HEK293 (cell line): Measurements from ENCODE around the gene RSPO1.

Experiments used
- CTCF ChIA-PET: fragments of 350-600 bp; formaldehyde crosslinking; extraction: SDS; loops from one replicate; lab custom pipeline; 2021; ENCODE audit warnings: antibody characterized with exemption; lab: Yijun Ruan, JAX
- POLR2A ChIA-PET: fragments of 300-600 bp; formaldehyde crosslinking; extraction: SDS; loops from one replicate; lab custom pipeline; 2020; ENCODE audit warnings: antibody characterized with exemption, inconsistent platforms; lab: Yijun Ruan, JAX
- H3K27ac ChIP-seq: fragments of 200-500 bp; sonication (Bioruptor generic); 2 replicates; pipeline ENCODE4 v1.5.1; 2014; ENCODE audit warnings: low read depth, low read length, control low read depth, inconsistent platforms; ENCODE audit errors: extremely low read depth
- H3K36me3 ChIP-seq, 2 experiments: fragments of 200-500 bp in 1 of 2; sonication (Bioruptor generic) in 1 of 2; 1 replicate in 1 of 2; 2 replicates in 1 of 2; pipeline ENCODE4 v1.5.1; 2014 to 2017; ENCODE audit warnings: inconsistent platforms in 2 of 2, low read length in 2 of 2; ENCODE audit not compliant: control insufficient read depth in 2 of 2, insufficient read depth in 1 of 2
- H3K4me1 ChIP-seq: fragments of 200-500 bp; sonication (Bioruptor generic); 2 replicates; pipeline ENCODE4 v1.5.1; 2014; ENCODE audit warnings: mild to moderate bottlenecking, low read length, inconsistent platforms; ENCODE audit not compliant: control insufficient read depth, insufficient read depth
- H3K4me3 ChIP-seq: 2 replicates; pipeline ENCODE4 v1.5.1; 2011; ENCODE audit warnings: low read depth, mild to moderate bottlenecking, control low read depth, low read length, moderate library complexity
- H3K9me3 ChIP-seq: fragments of 200-500 bp; sonication (Bioruptor generic); 2 replicates; pipeline ENCODE4 v1.5.1; 2014; ENCODE audit warnings: low read depth, low read length, inconsistent platforms; ENCODE audit not compliant: control insufficient read depth, insufficient read depth
- KLF9 ChIP-seq: fragments of 450-650 bp; formaldehyde crosslinking; IDR thresholded peaks from 2 replicates; pipeline ENCODE4 v1.5.1; 2016; ENCODE audit warnings: missing biosample characterization, missing genetic modification characterization, low read depth
- MYNN ChIP-seq: fragments of 450-650 bp; formaldehyde crosslinking; IDR thresholded peaks from 2 replicates; pipeline ENCODE4 v1.5.1; 2016; ENCODE audit warnings: missing biosample characterization, missing genetic modification characterization, borderline replicate concordance
- SP7 ChIP-seq: fragments of 450-650 bp; formaldehyde crosslinking; IDR thresholded peaks from 2 replicates; pipeline ENCODE4 v1.5.1; 2016; ENCODE audit warnings: missing biosample characterization, missing genetic modification characterization
- WT1 ChIP-seq: fragments of 450-650 bp; formaldehyde crosslinking; IDR thresholded peaks from 2 replicates; pipeline ENCODE4 v1.5.1; 2016; ENCODE audit warnings: missing biosample characterization, missing genetic modification characterization
- ZBTB17 ChIP-seq: fragments of 450-650 bp; formaldehyde crosslinking; IDR thresholded peaks from 2 replicates; pipeline ENCODE4 v1.5.1; 2016; ENCODE audit warnings: missing biosample characterization, missing genetic modification characterization
- ZFHX2 ChIP-seq: fragments of 450-650 bp; formaldehyde crosslinking; conservative IDR thresholded peaks from 2 replicates; pipeline ENCODE4 v1.5.1; 2016; ENCODE audit warnings: missing biosample characterization, missing genetic modification characterization
- ZFP69B ChIP-seq: fragments of 450-650 bp; formaldehyde crosslinking; IDR thresholded peaks from 2 replicates; pipeline ENCODE4 v1.5.1; 2016; ENCODE audit warnings: missing biosample characterization, missing genetic modification characterization
- ZNF175 ChIP-seq: fragments of 450-650 bp; formaldehyde crosslinking; IDR thresholded peaks from 2 replicates; pipeline ENCODE4 v1.5.1; 2016; ENCODE audit warnings: missing biosample characterization, missing genetic modification characterization
- ZNF23 ChIP-seq: fragments of 450-650 bp; formaldehyde crosslinking; IDR thresholded peaks from 2 replicates; pipeline ENCODE4 v1.5.1; 2016; ENCODE audit warnings: missing biosample characterization, missing genetic modification characterization, borderline replicate concordance
- ZNF292 ChIP-seq: fragments of 450-650 bp; formaldehyde crosslinking; IDR thresholded peaks from 2 replicates; pipeline ENCODE4 v1.5.1; 2016; ENCODE audit warnings: low read depth, missing biosample characterization, missing genetic modification characterization, borderline replicate concordance
- ZNF785 ChIP-seq: fragments of 450-650 bp; formaldehyde crosslinking; IDR thresholded peaks from 2 replicates; pipeline ENCODE4 v1.5.1; 2016; ENCODE audit warnings: missing biosample characterization, missing genetic modification characterization
- TF ChIP-seq, protein P1 (sequence below): fragments of 450-650 bp; formaldehyde crosslinking; IDR thresholded peaks from 2 replicates; pipeline ENCODE4 v1.5.1; 2017; ENCODE audit warnings: missing biosample characterization, missing genetic modification characterization
- TF ChIP-seq, protein P2 (sequence below): fragments of 450-650 bp; formaldehyde crosslinking; IDR thresholded peaks from 2 replicates; pipeline ENCODE4 v1.5.1; 2017; ENCODE audit warnings: missing biosample characterization, mild to moderate bottlenecking, missing genetic modification characterization, moderate library complexity
- TF ChIP-seq, protein P3 (sequence below): fragments of 450-650 bp; formaldehyde crosslinking; IDR thresholded peaks from 2 replicates; pipeline ENCODE4 v1.5.1; 2017; ENCODE audit warnings: missing biosample characterization, missing genetic modification characterization

Gene RSPO1

GRCh38 chr1:37570528-37571334 lies 64.0 kb downstream of the RSPO1 start:
- Histone ChIP-seq H3K27ac (no peak overlapping the region), H3K36me3 (peaks cover 31 to 100% of the 10 kb centered on the region in 2 experiments), H3K4me3 (no peak overlapping the region), H3K9me3 (no peaks in the 10 kb centered on the region), H3K4me1 (no peaks in the 10 kb centered on the region)
- TF ChIP-seq, protein P1, sequence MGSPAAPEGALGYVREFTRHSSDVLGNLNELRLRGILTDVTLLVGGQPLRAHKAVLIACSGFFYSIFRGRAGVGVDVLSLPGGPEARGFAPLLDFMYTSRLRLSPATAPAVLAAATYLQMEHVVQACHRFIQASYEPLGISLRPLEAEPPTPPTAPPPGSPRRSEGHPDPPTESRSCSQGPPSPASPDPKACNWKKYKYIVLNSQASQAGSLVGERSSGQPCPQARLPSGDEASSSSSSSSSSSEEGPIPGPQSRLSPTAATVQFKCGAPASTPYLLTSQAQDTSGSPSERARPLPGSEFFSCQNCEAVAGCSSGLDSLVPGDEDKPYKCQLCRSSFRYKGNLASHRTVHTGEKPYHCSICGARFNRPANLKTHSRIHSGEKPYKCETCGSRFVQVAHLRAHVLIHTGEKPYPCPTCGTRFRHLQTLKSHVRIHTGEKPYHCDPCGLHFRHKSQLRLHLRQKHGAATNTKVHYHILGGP (tag by site-specific recombination), result no peak
- TF ChIP-seq KLF9 (tag by site-specific recombination), result no peak
- TF ChIP-seq ZNF175, result no peak
- no peak for TF ChIP-seq ZNF785
- no peak for TF ChIP-seq ZFHX2 (tag by site-specific recombination)
- TF ChIP-seq ZFP69B (tag by site-specific recombination), result no peak
- TF ChIP-seq ZBTB17 (tag by site-specific recombination), result no peak
- no peak for TF ChIP-seq ZNF23 (tag by site-specific recombination)
- CTCF ChIA-PET, result no interaction called here
- POLR2A ChIA-PET, result no interaction called here

DNA sequence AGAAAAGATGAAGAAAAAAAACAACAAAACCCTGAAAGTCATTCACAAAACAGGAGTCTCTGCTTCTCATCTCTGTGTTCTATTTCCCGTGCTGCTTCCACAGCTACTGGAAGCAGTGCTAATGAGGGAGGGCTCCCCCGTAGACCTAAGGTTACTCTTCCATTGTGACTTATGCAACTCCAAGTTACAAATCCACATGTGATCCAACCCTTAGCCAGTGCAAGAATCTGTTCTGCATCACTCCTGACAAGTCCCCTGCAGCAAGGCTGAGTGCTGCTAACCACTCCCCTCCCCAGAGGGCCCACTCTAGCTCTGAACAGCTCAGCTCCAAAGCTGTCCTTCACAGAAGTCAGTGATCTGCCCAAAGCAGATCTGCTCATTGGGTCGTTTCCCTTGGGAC lies 67.7 kb downstream of the RSPO1 start:
- H3K4me1 ChIP-seq, result no peaks in the 10 kb centered on the region
- H3K4me3 ChIP-seq, result no peak overlapping the region
- TF ChIP-seq, protein P2, sequence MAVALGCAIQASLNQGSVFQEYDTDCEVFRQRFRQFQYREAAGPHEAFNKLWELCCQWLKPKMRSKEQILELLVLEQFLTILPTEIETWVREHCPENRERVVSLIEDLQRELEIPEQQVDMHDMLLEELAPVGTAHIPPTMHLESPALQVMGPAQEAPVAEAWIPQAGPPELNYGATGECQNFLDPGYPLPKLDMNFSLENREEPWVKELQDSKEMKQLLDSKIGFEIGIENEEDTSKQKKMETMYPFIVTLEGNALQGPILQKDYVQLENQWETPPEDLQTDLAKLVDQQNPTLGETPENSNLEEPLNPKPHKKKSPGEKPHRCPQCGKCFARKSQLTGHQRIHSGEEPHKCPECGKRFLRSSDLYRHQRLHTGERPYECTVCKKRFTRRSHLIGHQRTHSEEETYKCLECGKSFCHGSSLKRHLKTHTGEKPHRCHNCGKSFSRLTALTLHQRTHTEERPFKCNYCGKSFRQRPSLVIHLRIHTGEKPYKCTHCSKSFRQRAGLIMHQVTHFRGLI (tag by site-specific recombination), result no peak
- TF ChIP-seq KLF9 (tag by site-specific recombination), result no peak
- no peak for TF ChIP-seq ZNF292 (tag by site-specific recombination)
- no peak for TF ChIP-seq MYNN (tag by site-specific recombination)
- POLR2A ChIA-PET, result no interaction called here
- no peak overlapping the region for H3K27ac ChIP-seq
- peaks cover 23 to 88% of the 10 kb centered on the region in 2 experiments for H3K36me3 ChIP-seq
- H3K9me3 ChIP-seq, result no peaks in the 10 kb centered on the region
- CTCF ChIA-PET, result interaction anchor here (0.6 kb wide), 1 partner anchor 113 kb away, joined by 3 read pairs; no protein-coding TSS in a partner anchor

- H3K36me3 ChIP-seq, result peaks cover 19 to 76% of the 10 kb centered on the region in 2 experiments; a peak in 2 of 3 replicates
- TF ChIP-seq SP7 (tag by site-specific recombination) (0 out of 2 replicates have a peak, but pooled peaks have one; percentile 13), WT1 (tag by site-specific recombination) (no peak)
- TF ChIP-seq, protein P1 (tag by site-specific recombination), result 0 out of 2 replicates have a peak, but pooled peaks have one; percentile 20
- TF ChIP-seq, protein P3, sequence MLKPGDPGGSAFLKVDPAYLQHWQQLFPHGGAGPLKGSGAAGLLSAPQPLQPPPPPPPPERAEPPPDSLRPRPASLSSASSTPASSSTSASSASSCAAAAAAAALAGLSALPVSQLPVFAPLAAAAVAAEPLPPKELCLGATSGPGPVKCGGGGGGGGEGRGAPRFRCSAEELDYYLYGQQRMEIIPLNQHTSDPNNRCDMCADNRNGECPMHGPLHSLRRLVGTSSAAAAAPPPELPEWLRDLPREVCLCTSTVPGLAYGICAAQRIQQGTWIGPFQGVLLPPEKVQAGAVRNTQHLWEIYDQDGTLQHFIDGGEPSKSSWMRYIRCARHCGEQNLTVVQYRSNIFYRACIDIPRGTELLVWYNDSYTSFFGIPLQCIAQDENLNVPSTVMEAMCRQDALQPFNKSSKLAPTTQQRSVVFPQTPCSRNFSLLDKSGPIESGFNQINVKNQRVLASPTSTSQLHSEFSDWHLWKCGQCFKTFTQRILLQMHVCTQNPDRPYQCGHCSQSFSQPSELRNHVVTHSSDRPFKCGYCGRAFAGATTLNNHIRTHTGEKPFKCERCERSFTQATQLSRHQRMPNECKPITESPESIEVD (tag by site-specific recombination), result peak; percentile 79
- ChIA-PET POLR2A (interaction anchor here (1.2 kb wide), 1 partner anchor 11 kb away, joined by 6 read pairs; the partner anchor contains the start of gene SNIP1), CTCF (interaction anchor here (1.0 to 1.2 kb wide), 2 partner anchors 9 to 130 kb away, joined by 3 to 7 read pairs; no protein-coding TSS in a partner anchor)
- no peaks in the 10 kb centered on the region for H3K9me3 ChIP-seq
- no peaks in the 10 kb centered on the region for H3K4me1 ChIP-seq
- H3K4me3 ChIP-seq, result no peak overlapping the region
- H3K27ac ChIP-seq, result no peak overlapping the region
These were observed 69.8 kb downstream of the RSPO1 start for GRCh38 chr1:37564892-37565291.
